HEK293 (cell line): ENCODE results near the gene KLHL21.

Experiments
- CTCF ChIA-PET: fragments of 350-600 bp; formaldehyde crosslinking; extraction: SDS; loops from one replicate; lab custom pipeline; 2021; ENCODE audit warnings: antibody characterized with exemption; lab: Yijun Ruan, JAX
- POLR2A ChIA-PET: fragments of 300-600 bp; formaldehyde crosslinking; extraction: SDS; loops from one replicate; lab custom pipeline; 2020; ENCODE audit warnings: antibody characterized with exemption, inconsistent platforms; lab: Yijun Ruan, JAX
- H3K27ac ChIP-seq: fragments of 200-500 bp; sonication (Bioruptor generic); 2 replicates; pipeline ENCODE4 v1.5.1; 2014; ENCODE audit warnings: low read depth, low read length, control low read depth, inconsistent platforms; ENCODE audit errors: extremely low read depth
- H3K36me3 ChIP-seq, 2 experiments: fragments of 200-500 bp in 1 of 2; sonication (Bioruptor generic) in 1 of 2; 1 replicate in 1 of 2; 2 replicates in 1 of 2; pipeline ENCODE4 v1.5.1; 2014 to 2017; ENCODE audit warnings: inconsistent platforms in 2 of 2, low read length in 2 of 2; ENCODE audit not compliant: control insufficient read depth in 2 of 2, insufficient read depth in 1 of 2
- H3K4me1 ChIP-seq: fragments of 200-500 bp; sonication (Bioruptor generic); 2 replicates; pipeline ENCODE4 v1.5.1; 2014; ENCODE audit warnings: mild to moderate bottlenecking, low read length, inconsistent platforms; ENCODE audit not compliant: control insufficient read depth, insufficient read depth
- H3K4me3 ChIP-seq: 2 replicates; pipeline ENCODE4 v1.5.1; 2011; ENCODE audit warnings: low read depth, mild to moderate bottlenecking, control low read depth, low read length, moderate library complexity
- H3K9me3 ChIP-seq: fragments of 200-500 bp; sonication (Bioruptor generic); 2 replicates; pipeline ENCODE4 v1.5.1; 2014; ENCODE audit warnings: low read depth, low read length, inconsistent platforms; ENCODE audit not compliant: control insufficient read depth, insufficient read depth
- AEBP2 ChIP-seq: fragments of 450-650 bp; formaldehyde crosslinking; IDR thresholded peaks from 2 replicates; pipeline ENCODE4 v1.5.1; 2016; ENCODE audit warnings: missing biosample characterization, missing genetic modification characterization, borderline replicate concordance
- FEZF1 ChIP-seq: fragments of 450-650 bp; formaldehyde crosslinking; IDR thresholded peaks from 2 replicates; pipeline ENCODE4 v1.5.1; 2016; ENCODE audit warnings: missing biosample characterization, missing genetic modification characterization
- KLF10 ChIP-seq: fragments of 450-650 bp; IDR thresholded peaks from 2 replicates; pipeline ENCODE4 v1.5.1; 2018; ENCODE audit warnings: missing biosample characterization, mild to moderate bottlenecking, missing genetic modification characterization
- KLF16 ChIP-seq: fragments of 450-650 bp; formaldehyde crosslinking; IDR thresholded peaks from 2 replicates; pipeline ENCODE4 v1.5.1; 2017; ENCODE audit warnings: missing biosample characterization, missing genetic modification characterization
- WT1 ChIP-seq: fragments of 450-650 bp; formaldehyde crosslinking; IDR thresholded peaks from 2 replicates; pipeline ENCODE4 v1.5.1; 2016; ENCODE audit warnings: missing biosample characterization, missing genetic modification characterization
- YY1 ChIP-seq: fragments of 450-650 bp; formaldehyde crosslinking; IDR thresholded peaks from 2 replicates; pipeline ENCODE4 v1.5.1; 2018; ENCODE audit warnings: missing biosample characterization, missing genetic modification characterization
- ZBTB1 ChIP-seq: fragments of 450-650 bp; formaldehyde crosslinking; IDR thresholded peaks from 2 replicates; pipeline ENCODE4 v1.5.1; 2016; ENCODE audit warnings: missing biosample characterization, missing genetic modification characterization
- ZBTB26 ChIP-seq: fragments of 450-650 bp; formaldehyde crosslinking; optimal IDR thresholded peaks from 2 replicates; pipeline ENCODE3; 2016; ENCODE audit warnings: missing biosample characterization, mild to moderate bottlenecking, missing genetic modification characterization
- ZNF133 ChIP-seq: fragments of 450-650 bp; formaldehyde crosslinking; IDR thresholded peaks from 2 replicates; pipeline ENCODE4 v1.5.1; 2016; ENCODE audit warnings: missing biosample characterization, missing genetic modification characterization
- ZNF416 ChIP-seq: fragments of 450-650 bp; formaldehyde crosslinking; IDR thresholded peaks from 2 replicates; pipeline ENCODE4 v1.5.1; 2016; ENCODE audit warnings: missing biosample characterization, missing genetic modification characterization
- ZNF426 ChIP-seq: fragments of 450-650 bp; formaldehyde crosslinking; IDR thresholded peaks from 2 replicates; pipeline ENCODE4 v1.5.1; 2017; ENCODE audit warnings: missing biosample characterization, missing genetic modification characterization, mild to moderate bottlenecking, inconsistent platforms, moderate library complexity
- ZNF571 ChIP-seq: fragments of 450-650 bp; formaldehyde crosslinking; IDR thresholded peaks from 2 replicates; pipeline ENCODE4 v1.5.0; 2017; ENCODE audit warnings: missing biosample characterization, missing genetic modification characterization
- ZNF600 ChIP-seq: fragments of 450-650 bp; formaldehyde crosslinking; IDR thresholded peaks from 2 replicates; pipeline ENCODE4 v1.5.1; 2016; ENCODE audit warnings: missing biosample characterization, missing genetic modification characterization
- ZNF629 ChIP-seq: fragments of 450-650 bp; formaldehyde crosslinking; IDR thresholded peaks from 2 replicates; pipeline ENCODE4 v1.5.1; 2017; ENCODE audit warnings: missing biosample characterization, missing genetic modification characterization
- ZSCAN23 ChIP-seq: fragments of 450-650 bp; formaldehyde crosslinking; IDR thresholded peaks from 2 replicates; pipeline ENCODE4 v1.5.1; 2016; ENCODE audit warnings: missing biosample characterization, missing genetic modification characterization
- ZXDB ChIP-seq: fragments of 450-650 bp; formaldehyde crosslinking; IDR thresholded peaks from 2 replicates; pipeline ENCODE4 v1.5.1; 2016; ENCODE audit warnings: missing biosample characterization, missing genetic modification characterization
- TF ChIP-seq, protein P1 (sequence below): fragments of 450-650 bp; formaldehyde crosslinking; IDR thresholded peaks from 2 replicates; pipeline ENCODE4 v1.5.1; 2017; ENCODE audit warnings: missing biosample characterization, missing genetic modification characterization
- TF ChIP-seq, protein P2 (sequence below): fragments of 450-650 bp; formaldehyde crosslinking; IDR thresholded peaks from 2 replicates; pipeline ENCODE4 v1.5.1; 2017; ENCODE audit warnings: missing biosample characterization, mild to moderate bottlenecking, missing genetic modification characterization, moderate library complexity
- TF ChIP-seq, protein P3 (sequence below): fragments of 450-650 bp; formaldehyde crosslinking; IDR thresholded peaks from 2 replicates; pipeline ENCODE4; 2016; ENCODE audit warnings: missing biosample characterization, missing genetic modification characterization
- TF ChIP-seq, protein P4 (sequence below): fragments of 450-650 bp; formaldehyde crosslinking; IDR thresholded peaks from 2 replicates; pipeline ENCODE4 v1.5.1; 2016; ENCODE audit warnings: missing biosample characterization, missing genetic modification characterization
- TF ChIP-seq, protein P5 (sequence below): fragments of 450-650 bp; IDR thresholded peaks from 2 replicates; pipeline ENCODE4 v1.5.1; 2018; ENCODE audit warnings: missing biosample characterization, mild to moderate bottlenecking, missing genetic modification characterization
- TF ChIP-seq, protein P6 (sequence below): fragments of 450-650 bp; formaldehyde crosslinking; IDR thresholded peaks from 2 replicates; pipeline ENCODE4 v1.5.1; 2016; ENCODE audit warnings: missing biosample characterization, missing genetic modification characterization

KLHL21 gene

DNA sequence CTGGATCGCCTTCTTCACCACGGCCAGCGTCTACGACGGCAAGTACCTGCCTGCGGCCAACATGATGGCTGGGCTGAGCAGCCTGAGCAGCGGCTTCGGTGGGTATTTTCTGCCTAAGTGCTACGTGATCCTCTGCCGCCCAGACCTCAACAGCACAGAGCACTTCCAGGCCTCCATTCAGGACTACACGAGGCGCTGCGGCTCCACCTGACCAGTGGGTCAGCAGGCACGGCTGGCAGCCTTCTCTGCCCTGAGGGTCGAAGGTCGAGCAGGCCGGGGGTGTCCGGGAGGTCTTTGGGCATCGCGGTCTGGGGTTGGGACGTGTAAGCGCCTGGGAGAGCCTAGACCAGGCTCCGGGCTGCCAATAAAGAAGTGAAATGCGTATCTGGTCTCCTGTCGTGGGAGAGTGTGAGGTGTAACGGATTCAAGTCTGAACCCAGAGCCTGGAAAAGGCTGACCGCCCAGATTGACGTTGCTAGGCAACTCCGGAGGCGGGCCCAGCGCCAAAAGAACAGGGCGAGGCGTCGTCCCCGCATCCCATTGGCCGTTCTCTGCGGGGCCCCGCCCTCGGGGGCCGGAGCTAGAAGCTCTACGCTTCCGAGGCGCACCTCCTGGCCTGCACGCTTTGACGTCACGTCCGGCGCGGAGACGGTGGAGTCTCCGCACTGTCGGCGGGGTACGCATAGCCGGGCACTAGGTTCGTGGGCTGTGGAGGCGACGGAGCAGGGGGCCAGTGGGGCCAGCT, 23.1 kb downstream of the KLHL21 start, which contains the start of gene ZBTB48 (continued):
- TF ChIP-seq YY1 = no peak
- no peak for TF ChIP-seq KLF16 (tag by site-specific recombination)
- no peak for TF ChIP-seq ZNF416 (tag by site-specific recombination)
- no peak for TF ChIP-seq ZSCAN23 (tag by site-specific recombination)
- peak; percentile 73; the same call in 1 of the 2 replicates for TF ChIP-seq KLF10 (tag by site-specific recombination)
- no peak for TF ChIP-seq WT1 (tag by site-specific recombination)
- TF ChIP-seq, protein P1, sequence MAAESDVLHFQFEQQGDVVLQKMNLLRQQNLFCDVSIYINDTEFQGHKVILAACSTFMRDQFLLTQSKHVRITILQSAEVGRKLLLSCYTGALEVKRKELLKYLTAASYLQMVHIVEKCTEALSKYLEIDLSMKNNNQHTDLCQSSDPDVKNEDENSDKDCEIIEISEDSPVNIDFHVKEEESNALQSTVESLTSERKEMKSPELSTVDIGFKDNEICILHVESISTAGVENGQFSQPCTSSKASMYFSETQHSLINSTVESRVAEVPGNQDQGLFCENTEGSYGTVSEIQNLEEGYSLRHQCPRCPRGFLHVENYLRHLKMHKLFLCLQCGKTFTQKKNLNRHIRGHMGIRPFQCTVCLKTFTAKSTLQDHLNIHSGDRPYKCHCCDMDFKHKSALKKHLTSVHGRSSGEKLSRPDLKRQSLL = peak; percentile 9; the same call in 1 of the 2 replicates
- peak; percentile 81 for TF ChIP-seq FEZF1 (tag by site-specific recombination)
- peak; percentile 57; the same call in 1 of the 2 replicates for TF ChIP-seq ZXDB
- peak; percentile 67 for TF ChIP-seq ZBTB26 (tag by site-specific recombination)
- no peak for TF ChIP-seq AEBP2
- TF ChIP-seq ZNF426 (tag by site-specific recombination) = no peak
- TF ChIP-seq, protein P2, sequence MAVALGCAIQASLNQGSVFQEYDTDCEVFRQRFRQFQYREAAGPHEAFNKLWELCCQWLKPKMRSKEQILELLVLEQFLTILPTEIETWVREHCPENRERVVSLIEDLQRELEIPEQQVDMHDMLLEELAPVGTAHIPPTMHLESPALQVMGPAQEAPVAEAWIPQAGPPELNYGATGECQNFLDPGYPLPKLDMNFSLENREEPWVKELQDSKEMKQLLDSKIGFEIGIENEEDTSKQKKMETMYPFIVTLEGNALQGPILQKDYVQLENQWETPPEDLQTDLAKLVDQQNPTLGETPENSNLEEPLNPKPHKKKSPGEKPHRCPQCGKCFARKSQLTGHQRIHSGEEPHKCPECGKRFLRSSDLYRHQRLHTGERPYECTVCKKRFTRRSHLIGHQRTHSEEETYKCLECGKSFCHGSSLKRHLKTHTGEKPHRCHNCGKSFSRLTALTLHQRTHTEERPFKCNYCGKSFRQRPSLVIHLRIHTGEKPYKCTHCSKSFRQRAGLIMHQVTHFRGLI (tag by site-specific recombination) = peak; percentile 55; the same call in 1 of the 2 replicates
- TF ChIP-seq ZNF629 (tag by site-specific recombination) = peak; percentile 99
- TF ChIP-seq, protein P3, sequence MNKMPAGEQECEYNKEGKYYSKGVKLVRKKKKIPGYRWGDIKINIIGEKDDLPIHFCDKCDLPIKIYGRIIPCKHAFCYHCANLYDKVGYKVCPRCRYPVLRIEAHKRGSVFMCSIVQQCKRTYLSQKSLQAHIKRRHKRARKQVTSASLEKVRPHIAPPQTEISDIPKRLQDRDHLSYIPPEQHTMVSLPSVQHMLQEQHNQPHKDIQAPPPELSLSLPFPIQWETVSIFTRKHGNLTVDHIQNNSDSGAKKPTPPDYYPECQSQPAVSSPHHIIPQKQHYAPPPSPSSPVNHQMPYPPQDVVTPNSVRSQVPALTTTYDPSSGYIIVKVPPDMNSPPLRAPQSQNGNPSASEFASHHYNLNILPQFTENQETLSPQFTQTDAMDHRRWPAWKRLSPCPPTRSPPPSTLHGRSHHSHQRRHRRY (tag by site-specific recombination) = no peak
- TF ChIP-seq ZBTB1 (tag by site-specific recombination) = no peak
- TF ChIP-seq ZNF133 = no peak
- TF ChIP-seq, all 188 proteins: peak for 20

- no peak overlapping the region for H3K27ac ChIP-seq
- POLR2A ChIA-PET = interaction anchor here (1.8 kb wide), 1 partner anchor 12 kb away, joined by 12 read pairs; no protein-coding TSS in a partner anchor
- TF ChIP-seq, protein P4, sequence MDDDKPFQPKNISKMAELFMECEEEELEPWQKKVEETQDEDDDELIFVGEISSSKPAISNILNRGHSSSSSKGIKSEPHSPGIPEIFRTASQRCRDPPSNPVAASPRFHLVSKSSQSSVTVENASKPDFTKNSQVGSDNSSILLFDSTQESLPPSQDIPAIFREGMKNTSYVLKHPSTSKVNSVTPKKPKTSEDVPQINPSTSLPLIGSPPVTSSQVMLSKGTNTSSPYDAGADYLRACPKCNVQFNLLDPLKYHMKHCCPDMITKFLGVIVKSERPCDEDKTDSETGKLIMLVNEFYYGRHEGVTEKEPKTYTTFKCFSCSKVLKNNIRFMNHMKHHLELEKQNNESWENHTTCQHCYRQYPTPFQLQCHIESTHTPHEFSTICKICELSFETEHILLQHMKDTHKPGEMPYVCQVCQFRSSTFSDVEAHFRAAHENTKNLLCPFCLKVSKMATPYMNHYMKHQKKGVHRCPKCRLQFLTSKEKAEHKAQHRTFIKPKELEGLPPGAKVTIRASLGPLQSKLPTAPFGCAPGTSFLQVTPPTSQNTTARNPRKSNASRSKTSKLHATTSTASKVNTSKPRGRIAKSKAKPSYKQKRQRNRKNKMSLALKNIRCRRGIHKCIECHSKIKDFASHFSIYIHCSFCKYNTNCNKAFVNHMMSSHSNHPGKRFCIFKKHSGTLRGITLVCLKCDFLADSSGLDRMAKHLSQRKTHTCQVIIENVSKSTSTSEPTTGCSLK (tag by site-specific recombination) = no peak
- TF ChIP-seq, protein P5, sequence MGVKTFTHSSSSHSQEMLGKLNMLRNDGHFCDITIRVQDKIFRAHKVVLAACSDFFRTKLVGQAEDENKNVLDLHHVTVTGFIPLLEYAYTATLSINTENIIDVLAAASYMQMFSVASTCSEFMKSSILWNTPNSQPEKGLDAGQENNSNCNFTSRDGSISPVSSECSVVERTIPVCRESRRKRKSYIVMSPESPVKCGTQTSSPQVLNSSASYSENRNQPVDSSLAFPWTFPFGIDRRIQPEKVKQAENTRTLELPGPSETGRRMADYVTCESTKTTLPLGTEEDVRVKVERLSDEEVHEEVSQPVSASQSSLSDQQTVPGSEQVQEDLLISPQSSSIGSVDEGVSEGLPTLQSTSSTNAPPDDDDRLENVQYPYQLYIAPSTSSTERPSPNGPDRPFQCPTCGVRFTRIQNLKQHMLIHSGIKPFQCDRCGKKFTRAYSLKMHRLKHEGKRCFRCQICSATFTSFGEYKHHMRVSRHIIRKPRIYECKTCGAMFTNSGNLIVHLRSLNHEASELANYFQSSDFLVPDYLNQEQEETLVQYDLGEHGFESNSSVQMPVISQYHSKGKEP (tag by site-specific recombination) = no peak
- TF ChIP-seq ZNF600 (tag by site-specific recombination) = no peak
- TF ChIP-seq ZNF571 (tag by site-specific recombination) = no peak
- TF ChIP-seq, protein P6, sequence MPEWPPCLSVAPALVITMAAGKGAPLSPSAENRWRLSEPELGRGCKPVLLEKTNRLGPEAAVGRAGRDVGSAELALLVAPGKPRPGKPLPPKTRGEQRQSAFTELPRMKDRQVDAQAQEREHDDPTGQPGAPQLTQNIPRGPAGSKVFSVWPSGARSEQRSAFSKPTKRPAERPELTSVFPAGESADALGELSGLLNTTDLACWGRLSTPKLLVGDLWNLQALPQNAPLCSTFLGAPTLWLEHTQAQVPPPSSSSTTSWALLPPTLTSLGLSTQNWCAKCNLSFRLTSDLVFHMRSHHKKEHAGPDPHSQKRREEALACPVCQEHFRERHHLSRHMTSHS (tag by site-specific recombination) = no peak
Observed at GRCh38 chr1:6578624-6579373, 23.9 kb downstream of the KLHL21 start.

More at GRCh38 chr1:6578624-6579373, 23.9 kb downstream of the KLHL21 start:
- H3K36me3 ChIP-seq = peaks cover 0 to 20% of the 10 kb centered on the region in 2 experiments; a peak in 1 of 3 replicates
- H3K4me1 ChIP-seq = peaks cover 9% of the 10 kb centered on the region
- no peak overlapping the region; the same call in 1 of the 2 replicates for H3K4me3 ChIP-seq
- CTCF ChIA-PET = interaction anchor here (0.6 to 1.4 kb wide), 3 partner anchors 24 to 390 kb away, joined by 4 to 10 read pairs (median 9); partner anchors contain the start of genes NOL9 and TAS1R1
- H3K9me3 ChIP-seq = no peaks in the 10 kb centered on the region
